Measurements from ENCODE around the gene MLH1.
"Not testable (repeated sequence)": the region's sequence is repeated elsewhere in the genome, so short reads cannot be mapped to it uniquely, and the experiment has no call there.

Gene MLH1

DNA sequence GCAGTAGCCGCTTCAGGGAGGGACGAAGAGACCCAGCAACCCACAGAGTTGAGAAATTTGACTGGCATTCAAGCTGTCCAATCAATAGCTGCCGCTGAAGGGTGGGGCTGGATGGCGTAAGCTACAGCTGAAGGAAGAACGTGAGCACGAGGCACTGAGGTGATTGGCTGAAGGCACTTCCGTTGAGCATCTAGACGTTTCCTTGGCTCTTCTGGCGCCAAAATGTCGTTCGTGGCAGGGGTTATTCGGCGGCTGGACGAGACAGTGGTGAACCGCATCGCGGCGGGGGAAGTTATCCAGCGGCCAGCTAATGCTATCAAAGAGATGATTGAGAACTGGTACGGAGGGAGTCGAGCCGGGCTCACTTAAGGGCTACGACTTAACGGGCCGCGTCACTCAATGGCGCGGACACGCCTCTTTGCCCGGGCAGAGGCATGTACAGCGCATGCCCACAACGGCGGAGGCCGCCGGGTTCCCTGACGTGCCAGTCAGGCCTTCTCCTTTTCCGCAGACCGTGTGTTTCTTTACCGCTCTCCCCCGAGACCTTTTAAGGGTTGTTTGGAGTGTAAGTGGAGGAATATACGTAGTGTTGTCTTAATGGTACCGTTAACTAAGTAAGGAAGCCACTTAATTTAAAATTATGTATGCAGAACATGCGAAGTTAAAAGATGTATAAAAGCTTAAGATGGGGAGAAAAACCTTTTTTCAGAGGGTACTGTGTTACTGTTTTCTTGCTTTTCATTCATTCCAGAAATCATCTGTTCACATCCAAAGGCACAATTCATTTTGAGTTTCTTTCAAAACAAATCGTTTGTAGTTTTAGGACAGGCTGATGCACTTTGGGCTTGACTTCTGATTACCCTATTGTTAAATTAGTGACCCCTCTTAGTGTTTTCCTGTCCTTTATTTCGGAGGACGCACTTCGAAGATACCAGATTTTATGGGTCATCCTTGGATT lies at the start of gene MLH1:
TSS of gene MLH1 (plus strand) at position 193 of the 958 bp plus-strand sequence. CDS start at position 223, 30 bp downstream.
- peak; percentile 91 to 95 for DNase-seq (ENCODE audit: low read depth in 2 of 2)

DNA sequence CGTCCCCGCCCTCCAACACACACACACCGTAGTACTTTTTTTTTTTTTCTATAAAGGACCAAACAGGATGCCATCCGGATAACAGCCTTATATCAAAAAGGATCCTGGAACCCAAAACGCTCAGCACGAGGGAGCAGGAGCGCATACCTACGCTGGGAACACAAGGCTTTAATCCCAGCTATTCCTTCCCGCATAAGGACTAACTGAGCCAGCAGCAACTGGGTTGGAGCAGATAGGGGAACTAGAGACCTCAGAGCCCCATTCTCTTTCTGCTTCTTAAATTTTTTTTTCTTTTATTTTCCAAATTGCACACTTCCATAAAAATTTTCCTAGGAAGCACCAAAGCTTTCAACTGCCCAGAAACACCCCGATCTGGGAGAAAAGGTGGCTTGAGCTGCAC lies 49.7 kb upstream of the MLH1 start:
- no peak for DNase-seq (ENCODE audit: low read depth in 2 of 2)

DNA sequence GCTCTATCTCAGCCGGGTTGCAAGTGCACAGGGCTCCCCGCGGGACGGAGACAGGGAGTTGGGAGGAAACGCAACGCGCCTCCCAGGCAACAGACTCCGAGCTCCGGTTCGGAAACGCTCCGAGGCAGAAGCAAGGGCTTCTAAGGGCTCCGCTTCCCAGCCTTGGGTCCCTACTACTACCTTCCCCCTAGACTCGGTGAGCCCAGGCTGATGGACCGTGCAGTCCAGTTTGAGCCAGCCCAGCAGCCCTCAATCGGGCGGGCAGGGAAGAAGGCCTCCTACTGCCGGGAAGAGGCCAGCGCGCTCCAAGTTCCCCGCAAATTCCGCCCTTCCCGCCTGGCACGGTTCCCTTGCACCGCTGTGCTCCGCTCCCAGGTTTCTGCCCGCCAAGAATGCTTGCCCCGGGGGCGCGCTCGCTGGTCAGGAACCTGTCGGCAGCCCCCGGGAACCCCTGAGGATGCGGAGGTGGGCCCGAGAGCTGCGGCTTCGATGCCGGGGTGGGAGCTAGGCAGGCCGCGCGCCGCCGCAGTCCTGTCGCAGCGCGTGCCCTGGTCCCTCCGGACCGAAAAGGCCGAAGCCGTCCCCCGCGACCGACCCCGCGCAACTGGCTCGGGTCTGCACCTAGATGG lies 49.2 kb upstream of the MLH1 start:
- peak; percentile 26 to 29 for DNase-seq (ENCODE audit: low read depth in 2 of 2)

DNA sequence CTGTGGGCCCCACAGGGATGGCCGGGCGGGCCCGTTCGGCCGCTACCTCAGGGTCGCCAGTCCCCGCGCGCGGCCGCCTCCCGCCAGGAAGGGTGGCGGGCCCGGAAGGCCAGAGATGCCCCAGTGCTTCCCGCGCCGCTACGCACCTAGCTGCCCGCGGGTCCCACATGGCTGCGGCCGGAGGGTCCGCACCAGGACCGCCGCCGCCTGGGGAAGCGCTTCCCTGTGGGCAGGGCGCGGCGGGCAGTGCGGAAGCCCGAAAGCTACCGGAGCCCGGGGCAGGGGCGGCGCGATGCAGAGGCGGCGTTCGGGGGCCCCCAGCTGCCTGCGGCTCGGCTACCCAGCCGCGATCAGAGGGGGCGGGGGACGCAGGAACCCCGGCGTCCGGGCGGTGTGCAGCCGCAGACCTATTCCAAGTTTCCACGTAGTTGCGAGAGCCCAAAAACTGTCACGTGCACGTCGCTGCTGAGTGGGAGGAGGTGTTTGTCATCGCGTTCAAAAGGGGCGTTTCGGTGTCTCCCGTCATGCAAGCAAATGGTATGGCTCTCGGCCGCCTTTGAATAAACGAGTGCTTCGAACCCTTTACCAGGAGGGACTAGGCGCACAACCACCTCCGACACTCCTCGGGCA lies 48.6 kb upstream of the MLH1 start, which contains the start of gene TRANK1:
TSS of gene TRANK1 (minus strand) at position 414 of the 630 bp plus-strand sequence. CDS start at position 169, 245 bp downstream.
- DNase-seq (ENCODE audit: low read depth in 2 of 2) = peak; percentile 70 to 75

DNA sequence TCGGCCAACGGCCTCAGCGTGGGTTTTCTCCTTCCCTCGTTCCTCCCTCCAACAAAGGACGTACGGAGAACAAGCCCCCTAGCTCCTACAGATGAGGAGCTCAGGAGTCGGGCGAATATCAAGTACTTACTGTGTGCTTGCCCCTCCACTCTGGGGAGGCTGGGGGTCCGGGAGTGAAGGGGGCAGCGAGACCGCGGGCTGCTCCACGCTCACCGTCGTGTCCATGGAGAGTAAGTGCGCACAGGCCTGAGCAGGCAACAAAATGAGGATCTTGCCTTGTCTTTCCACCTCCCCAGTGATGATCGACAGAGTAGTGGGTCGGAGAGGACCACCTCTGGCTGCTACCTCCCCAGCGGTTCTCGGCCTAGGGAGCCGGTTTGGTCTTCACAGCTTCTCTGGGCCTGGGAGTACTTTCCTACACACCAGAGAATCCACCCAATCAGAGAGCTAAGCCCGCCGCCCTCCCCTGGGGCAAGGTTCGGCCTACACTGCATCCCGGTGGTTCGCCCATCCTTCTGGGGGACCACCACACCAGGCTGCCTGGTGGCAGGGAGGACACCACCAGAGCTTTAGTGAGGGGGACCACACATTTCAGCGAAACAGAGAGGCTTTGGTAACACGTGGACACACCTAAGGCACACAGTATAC lies 47.9 kb upstream of the MLH1 start:
- DNase-seq (ENCODE audit: low read depth in 2 of 2) = no peak

DNA sequence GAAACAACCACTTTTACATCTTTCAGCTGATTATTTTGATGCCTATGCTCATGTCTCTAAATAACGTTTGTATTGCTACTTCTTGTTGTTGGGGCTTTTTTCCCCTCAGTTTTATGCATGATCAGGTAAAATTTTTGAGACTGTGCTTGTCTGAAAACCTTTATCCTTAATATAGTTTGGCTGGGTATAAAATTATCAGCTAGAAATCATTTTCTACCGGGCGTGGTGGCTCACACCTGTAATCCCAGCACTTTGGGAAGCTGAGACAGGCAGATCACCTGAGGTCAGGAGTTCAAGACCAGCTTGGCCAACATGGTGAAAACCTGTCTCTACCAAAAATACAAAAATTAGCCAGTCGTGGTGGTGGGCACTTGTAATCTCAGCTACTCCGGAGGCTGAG lies 45.5 kb upstream of the MLH1 start:
- not testable (repeated sequence) for DNase-seq (ENCODE audit: low read depth in 2 of 2)

DNA sequence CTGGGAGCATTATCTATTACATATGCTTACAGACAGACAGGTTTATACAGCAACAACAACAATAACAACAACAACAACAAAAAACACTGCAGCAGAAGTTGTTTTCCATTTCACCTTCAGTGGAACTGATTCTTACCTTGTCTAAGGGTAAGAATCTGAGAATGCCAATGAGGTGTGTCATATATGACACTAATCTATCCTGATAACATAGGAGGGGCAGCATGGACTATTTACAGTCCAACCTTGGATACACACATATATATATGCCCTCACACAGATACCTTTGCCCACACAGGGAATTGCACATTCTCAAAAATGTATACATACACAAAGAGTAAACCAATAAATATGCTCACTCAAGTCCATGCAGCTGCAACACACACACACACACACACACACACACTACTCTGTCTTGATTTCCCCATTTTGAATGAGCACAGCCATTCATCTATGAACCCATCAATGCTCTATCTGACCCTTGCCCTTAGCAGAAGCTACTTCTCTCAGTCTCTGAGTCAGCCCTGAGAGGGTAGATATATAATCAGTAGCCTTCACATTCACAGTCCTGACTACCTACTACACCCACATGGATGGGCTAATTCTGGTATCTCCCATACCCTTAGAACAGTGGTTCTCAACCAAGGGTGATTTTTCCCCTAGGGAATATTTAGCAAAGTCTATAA lies 38.7 kb upstream of the MLH1 start:
- DNase-seq (ENCODE audit: low read depth in 2 of 2) = no peak

DNA sequence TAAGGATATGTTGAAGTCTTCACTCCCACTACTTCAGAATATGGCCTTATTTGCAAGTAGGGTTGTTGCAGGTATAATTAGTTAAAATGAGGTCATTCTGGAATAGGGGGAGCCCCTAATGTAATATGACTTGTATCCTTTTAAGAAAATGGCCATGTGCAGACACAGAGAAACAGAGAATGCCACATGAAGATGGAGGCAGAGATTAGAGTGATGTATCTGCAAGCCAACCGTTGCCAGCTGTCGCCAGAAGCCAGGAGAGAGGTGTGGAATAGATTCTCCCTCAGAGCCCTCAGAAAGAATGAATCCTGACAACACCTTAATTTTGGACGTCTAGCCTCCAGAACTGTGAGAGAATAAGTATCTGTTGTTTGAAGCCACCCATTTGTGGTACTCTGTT lies 37.2 kb upstream of the MLH1 start:
- no peak for DNase-seq (ENCODE audit: low read depth in 2 of 2)

DNA sequence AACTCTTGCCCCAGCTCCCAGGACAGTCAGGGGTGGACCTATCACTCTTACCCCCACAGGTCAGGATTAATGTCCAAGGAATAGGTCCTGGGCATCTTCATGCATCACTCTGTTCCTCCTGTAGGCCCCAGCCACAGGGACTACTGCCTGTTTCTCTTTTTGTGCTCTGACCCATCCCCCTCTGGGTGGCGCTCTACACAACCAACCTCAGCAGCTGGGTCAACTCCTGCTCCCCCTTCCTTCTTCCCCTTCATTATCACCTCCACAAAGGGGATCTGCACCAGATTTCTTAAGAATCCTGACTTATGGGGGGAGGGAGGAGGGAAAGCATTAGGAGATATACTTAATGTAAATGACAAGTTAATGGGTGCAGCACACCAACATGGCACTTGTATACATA lies 36.3 kb upstream of the MLH1 start:
- DNase-seq (ENCODE audit: low read depth in 2 of 2) = no peak

DNA sequence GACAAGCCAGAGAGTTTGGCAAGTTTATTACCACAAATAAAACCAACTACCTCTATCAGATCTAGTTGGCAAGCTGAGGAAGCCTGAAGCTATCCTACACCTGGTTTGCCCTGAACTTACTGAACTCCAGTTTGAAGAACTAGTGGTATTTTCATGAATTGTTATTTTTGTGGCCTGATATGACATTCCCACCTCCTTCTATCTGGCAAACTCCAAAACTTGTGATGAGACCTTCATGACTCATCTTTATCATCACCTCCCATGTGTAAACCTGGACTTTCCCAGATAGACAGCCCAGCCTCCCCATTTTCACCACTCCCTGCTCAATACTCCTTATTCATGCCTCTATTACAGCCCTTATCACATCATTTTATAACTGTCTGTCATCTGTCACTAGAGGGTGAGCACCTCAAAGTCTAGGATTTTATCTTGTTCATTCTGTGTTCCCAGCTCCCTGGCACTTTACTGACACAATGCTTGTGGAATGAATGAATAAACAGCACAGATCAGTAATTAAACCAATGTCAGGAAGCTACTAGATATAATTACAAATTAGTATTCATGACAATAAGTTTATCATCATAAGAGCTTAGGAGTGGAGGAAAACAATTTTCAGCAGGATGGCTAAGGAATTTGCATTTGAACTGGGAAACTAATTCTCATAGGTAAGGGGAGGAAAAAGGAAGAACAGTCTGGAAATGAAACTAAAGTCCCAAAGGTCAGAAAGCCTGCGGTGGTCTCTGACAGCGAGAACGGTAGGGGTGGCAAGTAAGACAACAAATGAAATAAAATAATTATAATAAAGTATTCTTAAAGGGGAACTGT lies 35.2 kb upstream of the MLH1 start:
- no peak for DNase-seq (ENCODE audit: low read depth in 2 of 2)

DNA sequence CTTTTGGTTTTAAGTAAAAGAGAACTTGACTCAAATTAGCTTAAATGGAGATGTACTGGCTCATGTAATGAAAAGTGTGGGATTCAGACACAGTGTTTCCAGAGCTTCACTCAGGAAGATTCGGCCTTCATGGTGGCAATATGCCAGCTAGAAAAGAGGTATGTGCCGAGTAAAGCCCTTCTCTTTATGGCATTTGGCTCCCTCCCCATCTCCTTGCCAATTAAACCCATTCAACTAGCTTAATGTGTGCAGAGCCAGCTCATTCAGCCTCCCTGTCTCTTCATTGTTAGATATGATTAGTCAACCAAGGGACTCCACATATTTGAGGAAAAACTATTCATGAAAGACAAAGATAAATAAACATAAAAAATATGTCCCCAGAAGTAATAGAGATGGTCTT lies 33.5 kb upstream of the MLH1 start:
- DNase-seq (ENCODE audit: low read depth in 2 of 2) = no peak

DNA sequence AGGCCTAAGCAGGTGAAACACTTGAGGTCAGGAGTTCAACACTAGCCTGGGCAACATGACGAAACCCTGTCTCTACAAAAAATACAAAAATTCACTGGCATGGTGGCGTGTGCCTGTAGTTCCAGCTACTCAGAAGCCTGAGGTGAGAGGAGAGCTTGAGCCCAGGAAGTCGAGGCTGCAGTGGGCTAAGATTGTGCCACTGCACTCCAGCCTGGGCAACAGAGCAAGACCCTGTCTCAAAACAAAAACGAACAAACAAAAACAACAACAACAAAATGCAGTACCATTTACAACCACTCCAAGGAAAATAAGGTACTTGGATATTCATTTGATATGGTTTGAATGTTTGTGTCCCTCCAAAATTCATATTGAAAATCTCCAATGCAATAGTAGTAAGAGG lies 32.8 kb upstream of the MLH1 start:
- no peak for DNase-seq (ENCODE audit: low read depth in 2 of 2)

DNA sequence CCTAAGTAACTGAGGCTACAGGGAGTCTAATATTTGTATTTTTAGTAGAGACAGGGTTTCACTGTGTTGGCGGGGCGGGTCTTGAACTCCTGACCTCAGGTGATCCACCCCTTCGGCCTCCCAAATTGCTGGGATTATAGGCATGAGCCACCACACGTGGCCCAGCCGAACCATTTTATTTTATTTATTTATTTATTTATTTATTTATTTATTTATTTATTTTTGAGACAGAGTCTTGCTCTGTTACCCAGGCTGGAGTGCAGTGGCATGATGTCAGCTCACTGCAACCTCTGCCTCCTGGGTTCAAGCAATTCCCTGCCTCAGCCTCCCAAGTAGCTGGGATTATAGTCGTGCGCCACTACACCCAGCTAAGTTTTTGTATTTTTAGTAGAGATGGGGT lies 30.3 kb upstream of the MLH1 start:
- DNase-seq (ENCODE audit: low read depth in 2 of 2) = not testable (repeated sequence)

DNA sequence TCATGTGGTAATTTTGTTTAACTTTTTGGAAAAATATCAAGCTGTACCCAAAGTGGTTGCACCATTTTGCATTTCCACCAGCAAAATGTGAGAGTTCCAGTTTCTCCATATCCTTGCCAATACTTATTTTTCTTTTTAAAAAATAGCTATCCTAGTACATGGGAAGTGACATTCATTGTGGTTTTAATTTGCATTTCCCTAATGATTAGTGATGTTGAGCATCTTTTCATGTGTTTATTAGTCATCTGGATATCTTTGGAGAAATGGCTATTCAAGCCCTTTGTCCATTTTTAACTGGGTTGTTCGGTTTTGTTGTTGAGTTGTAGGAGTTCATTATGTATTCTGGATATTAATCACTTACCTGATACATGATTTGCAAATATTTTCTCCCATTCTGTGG lies 29.0 kb upstream of the MLH1 start:
- no peak for DNase-seq (ENCODE audit: low read depth in 2 of 2)

DNA sequence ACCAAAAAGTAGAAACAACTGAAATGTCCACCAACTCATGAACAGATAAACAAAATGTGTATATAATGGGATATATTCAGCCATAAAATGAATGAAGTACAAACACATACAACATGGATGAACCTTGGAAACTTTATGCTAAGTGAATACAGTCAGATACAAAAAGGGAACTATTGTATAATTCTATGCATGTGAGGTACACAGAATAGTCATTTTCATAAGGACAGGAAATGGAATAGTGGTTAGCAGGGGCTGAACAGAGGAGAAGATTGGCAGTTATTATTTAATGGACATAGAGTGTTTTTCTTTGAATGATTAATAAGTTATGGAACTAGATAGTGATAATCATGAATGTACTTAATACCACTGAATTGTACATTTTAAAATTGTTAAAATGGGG lies 28.5 kb upstream of the MLH1 start:
- no peak for DNase-seq (ENCODE audit: low read depth in 2 of 2)

DNA sequence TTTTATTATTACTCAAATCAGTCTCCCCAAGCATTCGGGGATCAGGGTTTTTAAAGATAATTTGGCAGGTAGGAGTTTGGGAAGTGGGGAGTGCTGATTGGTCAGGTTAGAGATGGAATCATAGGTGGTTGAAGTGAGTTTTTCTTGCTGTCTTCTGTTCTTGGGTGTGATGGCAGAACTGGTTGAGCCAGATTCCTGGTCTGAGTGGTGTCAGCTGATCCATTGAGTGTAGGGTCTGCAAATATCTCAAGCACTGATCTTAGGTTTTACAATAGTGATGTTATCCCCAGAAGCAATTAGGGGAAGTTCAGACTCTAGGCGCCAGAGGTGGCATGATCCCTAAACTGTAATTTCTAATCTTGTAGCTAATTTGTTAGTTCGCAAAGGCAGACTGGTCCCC lies 27.9 kb upstream of the MLH1 start:
- no peak for DNase-seq (ENCODE audit: low read depth in 2 of 2)

DNA sequence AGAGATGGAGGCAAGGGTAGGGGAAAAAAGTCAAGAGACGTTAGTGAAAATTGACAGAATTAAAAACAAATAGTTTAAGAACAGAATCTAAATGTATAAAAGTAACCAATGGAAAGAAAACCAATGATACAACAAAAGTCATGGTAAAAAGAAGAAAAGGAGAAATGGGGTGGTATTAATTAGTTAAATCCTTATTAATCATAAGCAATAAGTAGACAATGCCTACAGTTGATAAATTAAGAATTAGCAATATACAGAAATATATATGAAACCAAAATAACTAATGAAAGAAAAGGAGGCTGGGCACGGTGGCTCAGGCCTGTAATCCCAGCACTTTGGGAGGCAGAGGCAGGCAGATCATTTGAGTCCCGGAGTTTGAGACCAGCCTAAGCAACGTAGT lies 24.2 kb upstream of the MLH1 start:
- DNase-seq (ENCODE audit: low read depth in 2 of 2) = no peak

DNA sequence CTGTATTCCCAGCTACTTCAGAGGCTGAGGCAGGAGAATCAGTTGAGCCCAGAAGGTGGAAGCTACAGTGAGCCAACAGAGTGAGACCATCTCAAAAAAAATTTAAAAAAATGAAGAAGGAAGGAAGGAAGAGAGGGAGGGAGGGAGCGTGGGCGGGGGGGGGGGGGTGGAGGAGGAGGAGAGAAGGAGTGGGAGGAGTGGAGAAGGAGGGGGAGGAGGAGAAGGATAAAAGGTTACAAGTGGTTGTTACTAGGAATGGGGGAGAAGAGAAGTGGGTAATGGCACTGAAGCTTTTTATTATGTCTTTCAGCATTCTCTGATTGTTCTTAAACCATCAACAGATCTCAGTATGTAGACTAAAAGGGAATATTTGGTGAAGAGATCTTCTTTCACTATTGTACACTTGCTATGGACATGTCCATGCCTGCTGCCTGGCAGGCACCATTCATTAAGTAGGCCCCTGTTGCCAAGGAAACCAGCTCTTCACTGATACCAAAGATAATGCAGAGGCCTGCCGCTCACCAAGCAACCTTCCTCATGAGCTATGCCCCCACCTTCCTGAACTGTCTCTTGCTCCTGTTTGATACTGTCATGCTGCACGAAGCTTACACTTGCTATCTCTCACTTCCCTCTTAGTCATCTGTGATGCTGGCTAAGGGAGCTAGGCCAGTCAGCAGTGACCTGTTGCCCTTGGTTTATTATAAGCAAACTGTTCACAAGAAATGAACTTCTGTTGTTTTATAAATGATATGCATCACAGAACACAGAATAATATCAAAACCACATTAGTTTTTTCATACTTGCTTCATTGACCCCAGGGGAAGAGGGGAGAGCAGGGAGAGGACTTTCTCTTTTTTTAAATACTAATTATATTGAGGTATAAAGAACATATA lies 23.5 kb upstream of the MLH1 start:
- DNase-seq (ENCODE audit: low read depth in 2 of 2) = peak; percentile 14 to 27

DNA sequence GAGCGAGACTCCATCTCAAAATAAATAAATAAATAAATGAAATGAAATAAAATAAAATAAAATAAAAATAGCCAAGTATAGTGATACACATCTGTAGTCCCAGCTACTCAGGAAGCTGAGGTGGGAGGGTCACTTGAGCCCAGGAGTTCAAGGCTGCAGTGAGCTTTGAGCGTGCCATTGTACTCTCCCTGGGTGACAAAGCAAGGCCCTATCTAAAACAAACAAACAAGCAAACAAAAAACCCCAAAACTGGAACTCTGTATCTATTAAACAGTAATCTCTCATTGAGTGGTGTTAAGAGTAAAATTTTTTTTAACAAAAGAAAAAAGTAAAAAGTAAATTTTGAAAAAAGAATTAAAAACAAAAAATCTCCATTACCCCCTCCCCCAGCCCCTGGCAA lies 21.2 kb upstream of the MLH1 start:
- no peak for DNase-seq (ENCODE audit: low read depth in 2 of 2)

DNA sequence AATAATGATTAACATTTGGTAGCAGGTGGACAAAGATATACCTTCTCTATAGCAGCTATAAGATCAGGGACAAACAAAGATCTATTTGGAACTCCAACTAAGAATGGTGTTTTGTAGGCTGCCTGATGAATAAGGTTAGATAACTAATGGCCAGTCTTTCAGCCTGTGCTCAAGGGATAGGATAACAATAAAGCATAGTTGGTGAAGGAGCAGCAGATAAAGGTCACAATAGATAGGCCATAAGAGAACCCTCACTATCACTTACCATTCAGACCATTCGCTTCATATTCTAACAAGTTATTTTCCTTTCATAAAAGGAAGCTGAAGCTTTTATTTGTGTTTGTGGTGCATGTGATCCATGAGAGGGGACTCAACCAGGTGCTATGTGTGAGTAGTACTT lies 20.2 kb upstream of the MLH1 start:
- DNase-seq (ENCODE audit: low read depth in 2 of 2) = no peak
